NCI-H774 (cell line): ENCODE data around the gene CFAP221.
A peak's percentile ranks its signal among the peaks of the same experiment; 100 is the strongest.

Experiments
- DNase-seq: peaks from one replicate; lab custom pipeline; 2025; lab: John Stamatoyannopoulos, UW

Gene CFAP221

DNA sequence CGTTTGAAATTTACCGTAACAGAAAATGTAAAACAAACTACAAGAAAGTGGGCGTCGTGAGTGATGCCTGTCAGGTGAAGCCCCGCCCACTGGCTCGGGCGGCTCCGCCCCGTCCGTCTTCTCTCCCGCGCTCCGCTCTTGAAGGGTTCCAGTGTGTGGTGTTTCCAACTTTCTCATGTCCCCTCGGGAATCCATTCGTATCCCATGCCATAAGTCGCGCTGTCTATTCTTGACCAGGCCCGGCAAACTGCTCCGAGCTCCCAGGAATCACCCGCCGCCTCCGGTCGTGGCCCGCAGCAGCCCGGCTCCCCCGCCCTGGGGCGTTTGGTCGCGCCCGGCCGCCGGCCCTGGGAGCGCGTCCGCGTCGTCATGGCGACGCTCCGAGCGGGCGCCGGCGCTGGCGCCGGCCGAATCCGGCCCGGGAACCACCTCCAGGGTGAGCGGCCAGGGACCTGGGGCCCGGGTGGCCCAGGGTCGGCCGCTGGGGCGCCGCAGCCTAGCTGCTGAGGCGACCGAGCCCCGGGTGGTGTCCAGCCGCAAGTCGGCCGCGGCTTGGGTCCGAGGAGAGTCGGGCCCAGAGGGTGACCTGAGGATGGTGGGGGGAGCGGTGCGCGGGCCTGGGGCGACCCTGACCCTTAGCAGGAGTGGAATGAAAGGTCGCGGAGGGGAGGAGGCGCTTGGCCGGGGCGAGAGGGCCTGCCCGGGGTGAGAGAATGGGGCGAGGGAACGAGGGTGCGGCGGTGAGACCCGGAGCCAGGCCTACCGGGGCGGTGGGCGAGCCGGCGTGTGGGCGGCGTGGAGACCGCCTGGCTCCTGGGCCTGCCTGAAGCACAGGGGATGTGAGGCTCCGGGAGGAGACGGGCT, at the start of gene CFAP221:
CFAP221 (plus strand) TSS at position 375 of the 864 bp plus-strand sequence. CDS start 1,683 bp downstream, outside the sequence.
- peak; percentile 69 for DNase-seq

DNA sequence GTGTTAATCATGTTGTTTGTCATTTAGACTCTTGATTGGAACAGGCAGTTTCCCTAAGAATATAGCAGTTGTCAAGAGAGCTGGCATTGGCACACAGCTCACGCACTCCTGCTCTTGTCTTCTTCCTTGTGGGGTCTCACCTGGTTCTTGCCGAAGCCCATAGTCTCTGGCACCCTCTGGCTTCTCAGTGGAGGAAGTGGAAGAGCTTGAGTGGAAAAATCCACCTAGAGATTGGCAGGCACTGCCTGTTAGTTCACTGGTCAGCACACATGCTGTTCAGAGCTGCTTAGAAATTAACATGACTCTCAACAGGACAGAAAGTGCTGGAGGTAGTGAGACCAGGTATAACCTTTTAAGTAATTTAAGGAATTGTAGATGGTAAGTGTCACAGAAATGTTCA, 48.3 kb upstream of the CFAP221 start:
- DNase-seq = no peak

GRCh38 chr2:119496682-119497081, 47.6 kb upstream of the CFAP221 start:
- no peak for DNase-seq

DNA sequence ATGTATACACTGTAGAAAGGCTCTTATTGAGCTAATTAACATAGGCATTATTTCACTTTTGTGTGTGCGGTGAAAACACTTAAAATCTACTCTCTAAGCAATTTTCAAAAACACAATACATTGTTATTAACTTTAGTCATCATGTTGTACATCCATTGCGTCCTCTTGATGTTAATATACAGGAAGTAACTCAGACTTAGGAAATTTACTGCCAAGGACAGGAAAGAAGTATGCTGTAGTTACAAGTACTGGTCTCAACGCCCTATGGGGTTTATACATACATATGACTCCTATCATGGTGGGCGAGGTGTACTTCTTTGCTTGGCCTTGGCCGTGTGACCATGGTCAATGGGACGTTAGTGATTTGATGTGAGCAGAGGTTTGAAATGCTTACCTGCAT, 35.5 kb upstream of the CFAP221 start:
- DNase-seq = no peak

DNA sequence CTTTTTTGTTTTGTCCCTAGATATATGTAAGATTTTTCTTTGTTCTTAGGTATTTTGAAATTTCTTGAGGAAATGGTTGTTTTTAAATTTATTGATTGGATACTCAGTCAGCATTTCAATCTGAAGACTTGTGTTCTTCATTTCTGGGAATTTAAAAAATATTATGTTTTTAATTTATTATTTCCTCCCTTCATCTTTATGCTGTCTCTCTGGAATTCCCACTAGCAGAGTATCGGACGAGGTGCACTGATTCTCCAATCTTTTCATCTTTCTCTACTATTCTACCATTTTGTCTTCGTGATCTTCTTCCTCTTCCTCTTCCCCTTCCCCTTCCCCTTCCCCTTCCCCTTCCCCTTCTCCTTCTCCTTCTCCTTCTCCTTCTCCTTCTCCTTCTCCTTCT, 32.3 kb upstream of the CFAP221 start:
- no peak for DNase-seq

DNA sequence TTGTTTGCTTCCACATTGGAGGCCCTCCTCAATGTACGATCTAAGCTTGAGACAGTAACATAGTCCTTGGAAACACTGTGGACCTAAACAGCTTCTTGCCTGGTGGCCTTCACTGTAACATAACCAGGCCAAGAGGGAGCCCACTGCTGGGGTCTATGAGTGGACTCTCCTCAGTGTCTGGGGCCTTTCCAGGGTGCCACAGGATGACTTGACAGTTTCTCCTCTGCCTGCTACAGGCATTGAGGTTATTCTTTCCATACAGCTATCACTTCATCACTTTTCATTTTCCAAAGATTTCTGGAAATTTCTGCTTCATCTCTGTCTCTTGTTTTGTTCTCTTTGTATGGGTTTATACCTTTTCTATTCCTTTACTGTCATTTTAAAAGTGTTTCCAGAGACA, 31.3 kb upstream of the CFAP221 start:
- DNase-seq = no peak

DNA sequence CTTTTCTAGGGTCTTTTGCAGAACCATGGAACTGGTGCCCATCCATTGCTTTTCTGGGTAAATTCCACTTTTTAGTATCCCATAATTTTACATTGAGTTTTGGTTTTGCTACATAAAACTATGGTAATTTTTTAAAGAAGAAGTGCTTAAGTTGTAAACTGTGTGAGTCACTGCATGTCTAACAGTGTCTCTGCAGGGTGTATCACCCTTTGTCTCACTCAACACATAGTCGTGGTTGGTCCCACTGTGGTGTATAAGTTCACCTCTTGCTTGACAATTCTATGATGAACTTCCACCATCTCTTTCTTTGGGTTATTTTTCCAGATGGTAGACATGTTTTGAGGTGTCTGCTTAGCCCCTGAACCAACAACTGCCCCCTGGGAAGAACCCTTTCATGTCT, 30.4 kb upstream of the CFAP221 start:
- DNase-seq = no peak

GRCh38 chr2:119516121-119516520, 28.1 kb upstream of the CFAP221 start:
- DNase-seq = no peak

- peak; percentile 36 for DNase-seq
These were observed 26.8 kb upstream of the CFAP221 start for GRCh38 chr2:119517433-119517832.

DNA sequence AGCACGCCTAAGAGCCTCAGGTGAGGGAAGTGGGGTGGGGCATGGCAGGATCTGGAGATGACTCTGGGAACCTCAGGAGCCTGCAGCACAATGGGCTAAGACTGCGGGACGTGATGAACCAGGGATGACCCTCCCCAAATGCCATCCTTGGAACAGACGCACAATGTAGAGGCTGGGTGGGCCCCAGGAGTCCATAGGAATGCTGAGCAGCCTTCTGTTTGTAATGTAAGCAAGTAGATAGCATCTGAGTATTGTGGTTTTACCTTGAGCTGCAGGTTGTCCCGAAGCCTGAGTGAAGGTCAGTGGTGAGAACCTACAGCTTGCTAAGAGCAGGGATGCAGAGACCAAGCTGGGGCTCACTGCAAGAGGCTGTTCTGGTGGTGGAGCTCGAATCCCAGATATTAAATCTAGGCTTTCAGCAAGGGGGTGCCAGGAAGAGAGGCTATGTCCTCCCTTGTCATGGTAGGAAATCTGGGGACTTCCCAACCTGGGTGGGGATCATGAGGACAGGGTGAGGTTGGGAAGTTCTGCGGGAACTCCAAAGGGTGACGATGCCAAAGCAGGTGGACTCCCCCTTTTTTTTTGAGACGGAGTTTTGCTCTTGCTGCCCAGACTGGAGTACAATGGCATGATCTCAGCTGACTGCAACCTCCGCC, 25.7 kb upstream of the CFAP221 start:
- DNase-seq = no peak

- no peak for DNase-seq
These were observed 25.2 kb upstream of the CFAP221 start for GRCh38 chr2:119519057-119519408.

- DNase-seq = no peak
These were observed 23.4 kb upstream of the CFAP221 start for GRCh38 chr2:119520696-119521432.

DNA sequence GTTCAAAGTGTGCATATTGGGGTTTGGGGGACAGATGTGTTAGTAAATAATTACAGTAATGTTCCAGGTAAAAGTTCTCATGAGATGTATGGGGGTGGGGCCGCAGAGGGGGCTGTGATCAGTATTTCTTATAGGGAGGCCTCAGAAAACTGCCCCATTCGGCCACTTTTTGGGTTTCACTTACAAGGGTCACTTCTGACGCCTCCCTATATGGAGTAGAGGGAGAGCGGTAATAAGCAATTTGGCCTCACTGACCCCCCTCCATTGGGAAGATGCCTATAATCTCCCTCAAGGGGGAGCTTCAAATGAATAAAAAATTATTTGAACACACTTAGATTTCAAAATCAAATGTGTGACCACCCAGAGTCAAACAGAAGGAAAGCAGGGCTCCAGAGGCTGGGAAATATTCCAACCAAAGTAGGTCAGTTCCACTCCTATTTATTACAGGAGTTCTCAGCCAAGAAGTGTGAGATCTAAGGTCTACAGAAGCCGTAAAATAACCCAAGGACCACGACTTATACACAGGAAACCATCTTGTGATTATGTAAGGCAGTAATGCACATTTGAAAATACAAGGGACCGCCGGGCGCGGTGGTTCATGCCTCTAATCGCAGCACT, 22.7 kb upstream of the CFAP221 start:
- DNase-seq = no peak

DNA sequence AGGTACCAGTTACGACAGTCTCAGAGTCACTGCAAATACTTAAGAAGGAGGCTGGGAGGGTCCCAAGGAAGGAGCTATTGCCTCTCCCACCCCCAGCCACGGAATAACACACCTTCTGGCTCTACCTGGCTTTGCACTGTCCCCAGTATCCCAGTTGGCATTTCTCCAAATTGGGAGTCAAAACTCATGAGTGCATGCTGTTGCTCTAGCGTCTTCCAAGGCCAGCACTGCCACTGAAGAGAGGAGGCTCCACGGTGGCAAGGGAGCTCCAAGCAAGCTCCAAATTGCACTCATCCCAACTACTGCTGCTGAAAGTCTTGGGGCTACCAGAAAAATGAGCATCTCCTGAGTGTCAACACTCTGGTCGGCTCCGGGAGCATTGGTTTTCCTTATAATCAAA, 21.6 kb upstream of the CFAP221 start:
- no peak for DNase-seq

- DNase-seq = no peak
These were observed 20.8 kb upstream of the CFAP221 start for GRCh38 chr2:119523383-119523951.

DNA sequence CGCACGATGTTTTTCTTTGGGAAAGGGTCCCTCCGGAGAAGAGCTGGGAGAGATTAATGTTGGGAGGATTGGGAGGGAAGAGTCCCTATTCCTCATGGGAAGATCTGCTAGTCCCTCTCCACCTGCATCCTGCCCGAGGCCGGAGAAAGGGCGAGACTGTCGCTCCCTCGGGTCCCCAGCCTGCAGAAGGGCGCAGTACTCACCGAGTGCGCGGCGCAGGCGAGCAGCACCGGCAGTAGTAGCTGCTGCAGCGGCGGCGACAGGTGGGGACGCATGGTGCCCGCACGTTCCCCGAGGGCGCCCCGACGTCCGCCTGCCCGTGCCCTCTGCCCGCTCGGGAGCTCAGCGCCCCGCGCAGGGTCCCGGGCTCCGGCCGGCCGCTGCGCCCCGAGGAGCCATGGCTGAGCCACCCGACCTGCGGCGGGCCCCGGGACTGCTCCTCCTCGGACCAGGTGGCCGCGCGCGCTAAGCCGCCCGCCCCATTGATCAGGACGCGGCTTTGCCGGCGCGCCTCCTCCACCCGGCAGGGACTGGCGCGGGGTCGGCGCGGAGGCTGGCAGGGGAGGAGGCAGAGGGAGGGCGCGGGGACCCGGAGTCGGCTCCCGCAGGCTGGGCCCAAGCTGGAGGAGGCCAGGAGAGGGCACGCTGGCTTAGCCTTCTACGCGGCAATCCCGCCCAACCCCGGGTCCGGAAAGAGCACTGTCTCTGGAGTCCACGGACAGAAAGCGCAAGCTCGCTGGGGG, 20.1 kb upstream of the CFAP221 start, which contains the start of gene SCTR:
SCTR (minus strand) TSS at position 532 of the 743 bp plus-strand sequence; CDS start at position 275, 257 bp downstream.
- DNase-seq = no peak

DNA sequence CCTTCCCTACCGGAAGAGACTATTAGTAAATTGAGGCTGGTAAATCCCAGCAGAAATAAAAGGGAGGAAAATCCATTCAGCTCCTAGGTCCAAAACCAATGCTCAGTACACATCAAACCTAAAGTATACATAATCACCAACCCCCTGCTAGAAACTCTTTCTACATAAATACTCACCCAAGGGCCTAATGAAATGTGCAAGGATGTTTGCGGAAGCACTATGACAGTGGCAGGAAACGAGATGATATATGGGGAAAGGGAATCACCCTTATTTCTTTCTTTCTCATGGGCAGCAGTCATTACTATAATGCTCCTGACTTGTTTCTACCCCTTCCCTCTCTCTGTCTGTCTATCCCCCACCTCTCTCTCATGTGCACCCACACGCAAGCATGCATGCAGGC, 18.6 kb upstream of the CFAP221 start:
- no peak for DNase-seq

DNA sequence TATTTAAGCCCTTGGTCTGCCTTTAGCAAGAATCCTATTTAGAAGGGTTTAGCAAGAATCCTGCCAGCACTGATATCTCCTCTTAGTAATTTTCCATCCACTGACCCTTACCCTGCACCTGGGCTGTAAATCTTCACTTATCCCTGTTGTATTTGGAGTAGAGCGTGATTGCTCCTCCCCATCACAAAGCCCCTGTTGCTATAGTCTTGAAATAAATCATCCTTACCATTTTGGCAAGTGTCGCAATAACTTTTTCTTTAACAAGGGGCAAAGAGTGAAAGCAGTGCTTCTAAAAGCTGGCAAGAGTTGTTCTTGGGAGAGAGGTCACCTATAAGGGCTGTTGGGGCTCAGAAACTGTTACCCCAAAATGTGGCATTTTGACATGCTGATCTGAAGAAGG, 16.2 kb upstream of the CFAP221 start:
- no peak for DNase-seq

DNA sequence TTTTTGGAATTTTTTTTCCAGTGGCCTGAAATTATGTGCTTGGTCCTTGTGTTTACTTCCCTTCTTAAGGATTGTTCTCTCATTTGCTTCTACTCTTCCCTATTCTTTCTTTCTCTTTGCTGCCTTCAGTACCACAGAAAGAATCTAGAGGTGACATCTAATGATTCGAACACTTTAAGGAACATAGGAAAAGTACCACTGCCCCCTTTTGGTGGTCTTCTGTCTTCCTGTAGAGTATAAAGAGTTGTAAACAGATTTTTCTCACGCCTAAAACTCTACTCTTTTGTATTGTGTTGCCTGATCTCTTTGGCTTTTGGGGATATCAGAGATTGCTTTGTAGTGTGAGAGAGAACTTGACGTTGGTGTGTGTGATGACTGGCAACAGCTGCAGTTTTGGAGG, 13.0 kb upstream of the CFAP221 start:
- DNase-seq = no peak

DNA sequence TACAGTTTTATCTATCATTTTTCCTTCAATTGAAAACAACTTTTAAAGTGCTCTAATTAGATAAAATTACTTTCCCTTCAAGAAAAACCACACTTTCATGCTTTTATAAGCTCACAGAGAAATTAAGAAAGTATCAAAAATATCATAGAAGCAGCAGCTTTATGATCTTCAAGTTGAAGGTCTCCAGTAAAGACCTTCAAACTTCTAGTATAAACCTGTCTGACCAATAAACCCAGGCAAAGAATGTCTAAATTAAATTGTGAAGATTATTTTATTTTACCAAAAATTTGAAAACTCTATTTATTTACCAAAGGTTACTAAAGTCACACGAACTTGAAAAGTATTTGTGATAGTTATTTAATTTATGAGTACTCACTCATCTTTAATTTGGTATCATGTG, 10.7 kb upstream of the CFAP221 start:
- no peak for DNase-seq

GRCh38 chr2:119536211-119536610, 8.0 kb upstream of the CFAP221 start:
- DNase-seq = no peak
